SK-N-MC (cell line): Measurements from ENCODE around the gene MBD2.

Source experiments
- EZH2 ChIP-seq: fragments of 200-600 bp; sonication (generic); IDR thresholded peaks from one replicate; pipeline ENCODE4 v1.6.1; 2017; ENCODE audit warnings: antibody characterized with exemption
- POLR2AphosphoS5 ChIP-seq: IDR thresholded peaks from 2 replicates; pipeline ENCODE4 v1.6.1; 2012; ENCODE audit warnings: mild to moderate bottlenecking, low read depth, low read length, borderline replicate concordance

DNA sequence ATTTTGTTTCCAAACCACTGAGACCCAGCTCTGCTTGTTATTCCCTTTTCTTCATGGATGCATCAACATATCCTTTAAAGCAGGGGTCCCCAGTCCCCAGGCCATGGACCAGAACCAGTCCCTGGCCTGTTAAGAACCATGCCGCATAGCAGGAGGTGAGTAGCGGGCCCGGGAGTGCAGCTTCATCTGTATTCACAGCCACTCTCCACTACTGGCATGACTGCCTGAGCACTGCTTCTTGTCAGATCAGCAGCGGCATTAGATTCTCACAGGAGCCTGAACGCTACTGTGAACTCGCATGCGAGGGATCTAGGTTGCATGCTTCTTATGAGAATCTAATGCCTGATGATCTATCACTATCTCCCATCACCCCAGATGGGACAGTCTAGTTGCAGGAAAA is 43.2 kb upstream of the MBD2 start:
- TF ChIP-seq POLR2AphosphoS5, result no peak
- TF ChIP-seq EZH2, result no peak
